Lower lobe of right lung (tissue), 2 donors: ENCODE measurements around the gene SCOC. TPM values are rescaled to one million over a fixed set of nuclear protein-coding genes. Genes with fewer than 3 reads are reported as not detected.
A peak's percentile ranks its signal among the peaks of the same experiment; 100 is the strongest.
"Not testable (repeated sequence)": the region's sequence is repeated elsewhere in the genome, so short reads cannot be mapped to it uniquely, and the experiment has no call there.

Experiments used
- ATAC-seq, 2 donors: fragments of 200-7000 bp; cut with Tn5 transposase; one replicate each; pipeline ENCODE4 v1.9.1; 2020 to 2022; ENCODE audit warnings: mild to moderate bottlenecking in 2 of 2, moderate library complexity in 2 of 2
- DNase-seq: peaks from one replicate; pipeline ENCODE4 v3.0.0-alpha.2; 2020
- H3K27ac ChIP-seq: fragments of 200-600 bp; one replicate; pipeline ENCODE4 v1.8.0; 2022
- H3K27me3 ChIP-seq: fragments of 200-600 bp; one replicate; pipeline ENCODE4 v1.8.0; 2022; ENCODE audit warnings: low read depth
- H3K36me3 ChIP-seq: fragments of 200-600 bp; one replicate; pipeline ENCODE4 v1.8.0; 2022; ENCODE audit warnings: mild to moderate bottlenecking
- H3K4me1 ChIP-seq: fragments of 200-600 bp; one replicate; pipeline ENCODE4 v1.8.0; 2022
- H3K4me3 ChIP-seq: fragments of 200-600 bp; one replicate; pipeline ENCODE4 v1.8.0; 2022; ENCODE audit warnings: mild to moderate bottlenecking
- H3K9me3 ChIP-seq: fragments of 200-600 bp; one replicate; pipeline ENCODE4 v1.8.0; 2022
- CTCF ChIP-seq: fragments of 200-600 bp; IDR thresholded peaks from one replicate; pipeline ENCODE4 v1.8.0; 2022; ENCODE audit warnings: antibody characterized with exemption, mild to moderate bottlenecking
- intact Hi-C: fragments of 100-400 bp; cut with DNase I; formaldehyde crosslinking; loops from one replicate; pipeline ENCODE4 v1.11.0; 2022
- total RNA-seq: library from RNA; stranded (reverse); fragmentation: NEBNext Ultra II Directional; extraction: Animal tissue kit (Norgen Biotek cat#: 25700); gene quantifications from one replicate; pipeline ENCODE4 v1.2.1, GENCODE V29; 2021
- donor health status: DM: no; HTN: yes; CAD: no; lungs with severe emphysema.

SCOC gene
- total RNA-seq, 1 donor from 2014 or later = 38.4 TPM

- intact Hi-C loops = no loop called here
- ATAC-seq (no peak), DNase-seq (no peak)
- Histone ChIP-seq H3K9me3 (no peaks in the 10 kb centered on the region), H3K4me1 (no peaks in the 10 kb centered on the region), H3K27ac (no peak overlapping the region), H3K4me3 (no peak overlapping the region), H3K36me3 (no peaks in the 10 kb centered on the region), H3K27me3 (no peaks in the 10 kb centered on the region)
- TF ChIP-seq CTCF = no peak
These were observed 32.8 kb downstream of the SCOC start for GRCh38 chr4:140406292-140406691.

- no peak for ATAC-seq
- no peaks in the 10 kb centered on the region for H3K9me3 ChIP-seq
- no peak for DNase-seq
- no peak for TF ChIP-seq CTCF
- no peak overlapping the region for H3K27ac ChIP-seq
- H3K27me3 ChIP-seq = no peaks in the 10 kb centered on the region
- intact Hi-C loops = no loop called here
- no peaks in the 10 kb centered on the region for H3K36me3 ChIP-seq
- no peak overlapping the region for H3K4me3 ChIP-seq
- no peaks in the 10 kb centered on the region for H3K4me1 ChIP-seq
These were observed 35.5 kb downstream of the SCOC start for GRCh38 chr4:140408974-140409373.

GRCh38 chr4:140413130-140413969 lies 39.9 kb downstream of the SCOC start:
- ATAC-seq, intact Hi-C loops, H3K4me1 ChIP-seq, H3K36me3 ChIP-seq, DNase-seq, H3K27me3 ChIP-seq, H3K4me3 ChIP-seq, H3K27ac ChIP-seq, H3K9me3 ChIP-seq: not testable (repeated sequence)

GRCh38 chr4:140423106-140423505 lies 49.7 kb downstream of the SCOC start:
- H3K4me3 ChIP-seq = no peak overlapping the region
- ATAC-seq (no peak), DNase-seq (no peak)
- intact Hi-C loops = no loop called here
- H3K9me3 ChIP-seq = no peaks in the 10 kb centered on the region
- peaks cover 11% of the 10 kb centered on the region for H3K27me3 ChIP-seq
- no peaks in the 10 kb centered on the region for H3K36me3 ChIP-seq
- H3K27ac ChIP-seq = no peak overlapping the region
- H3K4me1 ChIP-seq = peaks cover 15% of the 10 kb centered on the region
- no peak for TF ChIP-seq CTCF

- intact Hi-C loops = no loop called here
- Histone ChIP-seq H3K27me3 (peaks cover 11% of the 10 kb centered on the region), H3K4me3 (peak overlapping the region; percentile 65), H3K4me1 (peaks cover 15% of the 10 kb centered on the region), H3K9me3 (no peaks in the 10 kb centered on the region), H3K36me3 (no peaks in the 10 kb centered on the region), H3K27ac (no peak overlapping the region)
- DNase-seq = no peak
- no peak for TF ChIP-seq CTCF
- peak; percentile 14 to 46 for ATAC-seq
These were observed 53.2 kb downstream of the SCOC start for GRCh38 chr4:140426610-140427105.
